Measurements from ENCODE around the gene KANK3.

DNA sequence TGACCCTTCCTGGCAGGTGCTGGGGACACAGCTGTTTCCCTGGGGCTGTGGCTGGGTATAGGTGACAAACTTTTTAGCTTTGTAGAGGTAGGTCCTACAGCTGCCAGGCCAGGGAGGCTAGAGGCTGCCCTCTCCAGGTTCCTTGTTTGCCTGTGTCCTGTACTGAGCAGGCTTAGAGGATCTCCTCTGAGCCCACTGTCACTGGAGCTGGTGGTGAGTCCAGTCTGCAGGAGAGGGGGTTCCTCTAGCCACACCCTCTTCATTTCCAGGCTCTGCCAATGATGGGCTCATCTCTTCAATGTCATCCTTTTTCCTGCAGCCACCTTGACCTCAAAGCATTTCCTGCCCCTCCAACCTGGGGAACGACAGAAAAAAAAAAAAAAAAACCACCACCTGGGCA is 34.5 kb upstream of the KANK3 start:
- TF ChIP-seq, protein P1, sequence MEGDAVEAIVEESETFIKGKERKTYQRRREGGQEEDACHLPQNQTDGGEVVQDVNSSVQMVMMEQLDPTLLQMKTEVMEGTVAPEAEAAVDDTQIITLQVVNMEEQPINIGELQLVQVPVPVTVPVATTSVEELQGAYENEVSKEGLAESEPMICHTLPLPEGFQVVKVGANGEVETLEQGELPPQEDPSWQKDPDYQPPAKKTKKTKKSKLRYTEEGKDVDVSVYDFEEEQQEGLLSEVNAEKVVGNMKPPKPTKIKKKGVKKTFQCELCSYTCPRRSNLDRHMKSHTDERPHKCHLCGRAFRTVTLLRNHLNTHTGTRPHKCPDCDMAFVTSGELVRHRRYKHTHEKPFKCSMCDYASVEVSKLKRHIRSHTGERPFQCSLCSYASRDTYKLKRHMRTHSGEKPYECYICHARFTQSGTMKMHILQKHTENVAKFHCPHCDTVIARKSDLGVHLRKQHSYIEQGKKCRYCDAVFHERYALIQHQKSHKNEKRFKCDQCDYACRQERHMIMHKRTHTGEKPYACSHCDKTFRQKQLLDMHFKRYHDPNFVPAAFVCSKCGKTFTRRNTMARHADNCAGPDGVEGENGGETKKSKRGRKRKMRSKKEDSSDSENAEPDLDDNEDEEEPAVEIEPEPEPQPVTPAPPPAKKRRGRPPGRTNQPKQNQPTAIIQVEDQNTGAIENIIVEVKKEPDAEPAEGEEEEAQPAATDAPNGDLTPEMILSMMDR (IDR thresholded peaks at IDR 0.05 in 4 of 5, conservative IDR thresholded peaks at IDR 0.05 in 1 of 5), result no peak
- no peak for TF ChIP-seq POLR2A (IDR thresholded peaks at IDR 0.05)
